Testis (tissue), 2 donors: ENCODE results near the gene GPT2.

Source experiments
- POLR2A ChIP-seq: fragments of 450-650 bp; IDR thresholded peaks from one replicate; pipeline ENCODE4 v1.6.1; 2017; ENCODE audit warnings: antibody characterized with exemption, mild to moderate bottlenecking, moderate library complexity
- TF ChIP-seq, protein P1 (sequence below), 3 experiments: fragments of 450-650 bp in 2 of 3; fragments of 200-600 bp in 1 of 3; sonication (generic) in 1 of 3; IDR thresholded peaks; one replicate each; pipeline ENCODE4 v1.5.1; 2016 to 2019; ENCODE audit warnings: antibody characterized with exemption in 3 of 3, mild to moderate bottlenecking in 2 of 3, moderate library complexity in 1 of 3

DNA sequence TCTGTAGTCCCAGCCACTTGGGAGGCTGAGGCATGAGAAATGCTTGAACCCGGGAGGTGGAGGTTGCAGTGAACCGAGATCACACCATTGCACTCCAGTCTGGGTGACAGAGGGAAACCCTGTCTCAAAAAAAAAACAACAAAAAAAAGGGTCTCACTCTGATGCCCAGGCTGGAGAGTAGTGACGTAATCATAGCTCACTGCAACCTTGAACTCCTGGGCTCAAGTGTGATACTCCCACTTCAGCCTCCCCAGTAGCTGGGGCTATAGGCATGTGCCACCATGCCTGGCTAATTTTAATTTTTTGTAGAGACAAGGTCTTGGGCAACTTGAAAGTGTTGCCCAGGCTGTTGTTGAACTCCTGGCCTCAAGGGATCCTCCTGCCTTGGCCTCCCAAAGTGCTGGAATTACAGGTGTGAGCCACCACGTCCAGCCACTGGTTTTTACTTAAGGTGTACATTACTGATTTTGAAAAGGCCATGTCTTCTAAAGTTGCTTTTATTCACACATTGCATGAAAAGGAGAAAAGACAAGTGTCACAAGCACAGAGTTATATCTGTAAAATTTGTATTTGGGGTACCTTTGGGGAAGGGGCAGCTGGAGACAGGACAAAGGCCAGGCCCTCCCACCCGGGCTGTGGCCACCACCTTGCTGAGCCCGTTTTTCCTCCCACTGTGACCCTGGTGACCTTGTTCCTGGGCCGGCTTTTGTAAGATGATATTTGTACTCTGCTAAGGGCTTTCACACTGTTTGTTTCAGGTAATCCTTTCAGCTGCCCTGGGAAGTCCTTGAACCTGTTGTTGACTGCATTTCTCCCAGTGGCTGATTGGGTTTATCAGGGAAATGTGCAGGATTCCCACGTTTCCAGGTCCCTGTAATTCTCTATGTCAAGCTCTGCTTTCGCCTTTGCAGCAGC, 11.5 kb downstream of the GPT2 start:
- TF ChIP-seq, protein P1, sequence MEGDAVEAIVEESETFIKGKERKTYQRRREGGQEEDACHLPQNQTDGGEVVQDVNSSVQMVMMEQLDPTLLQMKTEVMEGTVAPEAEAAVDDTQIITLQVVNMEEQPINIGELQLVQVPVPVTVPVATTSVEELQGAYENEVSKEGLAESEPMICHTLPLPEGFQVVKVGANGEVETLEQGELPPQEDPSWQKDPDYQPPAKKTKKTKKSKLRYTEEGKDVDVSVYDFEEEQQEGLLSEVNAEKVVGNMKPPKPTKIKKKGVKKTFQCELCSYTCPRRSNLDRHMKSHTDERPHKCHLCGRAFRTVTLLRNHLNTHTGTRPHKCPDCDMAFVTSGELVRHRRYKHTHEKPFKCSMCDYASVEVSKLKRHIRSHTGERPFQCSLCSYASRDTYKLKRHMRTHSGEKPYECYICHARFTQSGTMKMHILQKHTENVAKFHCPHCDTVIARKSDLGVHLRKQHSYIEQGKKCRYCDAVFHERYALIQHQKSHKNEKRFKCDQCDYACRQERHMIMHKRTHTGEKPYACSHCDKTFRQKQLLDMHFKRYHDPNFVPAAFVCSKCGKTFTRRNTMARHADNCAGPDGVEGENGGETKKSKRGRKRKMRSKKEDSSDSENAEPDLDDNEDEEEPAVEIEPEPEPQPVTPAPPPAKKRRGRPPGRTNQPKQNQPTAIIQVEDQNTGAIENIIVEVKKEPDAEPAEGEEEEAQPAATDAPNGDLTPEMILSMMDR (IDR thresholded peaks at IDR 0.05) = no peak
- TF ChIP-seq POLR2A = no peak
